ENCODE measurements around the gene TMEM150C.

DNA sequence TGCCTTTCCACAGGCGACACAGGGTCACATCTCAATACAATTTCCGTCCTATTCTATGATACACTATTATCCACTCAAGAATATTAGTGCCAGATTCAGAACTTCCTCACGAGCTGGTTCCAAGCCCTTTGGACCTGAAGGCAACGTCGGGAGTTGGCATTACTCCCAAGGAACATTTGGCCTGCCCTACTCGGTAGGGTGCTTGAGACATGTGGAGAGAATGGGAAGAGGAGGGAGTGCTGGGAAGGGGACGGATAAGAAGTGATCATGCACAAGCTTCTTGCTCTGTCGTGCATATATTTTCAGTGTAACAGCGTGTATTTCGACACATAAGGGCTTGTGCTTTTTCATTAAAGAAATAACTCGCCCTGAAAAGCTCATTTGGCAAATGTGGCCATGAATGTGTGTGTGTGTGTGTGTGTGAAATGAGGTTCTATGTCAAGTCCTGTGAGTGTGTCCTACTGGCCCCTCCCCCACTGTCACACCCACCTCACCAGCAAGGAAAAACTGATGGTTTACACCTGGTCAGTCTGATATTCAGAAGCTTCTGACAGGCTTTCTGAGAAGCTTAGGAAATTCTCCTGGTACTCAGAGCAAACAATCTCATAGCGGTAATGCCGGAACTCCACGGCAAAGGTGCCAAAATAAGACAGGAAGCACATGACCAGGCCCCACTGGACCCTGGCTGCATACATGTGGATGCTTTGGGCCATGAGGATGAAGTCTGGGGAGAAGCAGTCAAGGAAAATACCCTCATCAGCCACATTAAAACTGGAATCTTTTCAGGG, 76.6 kb downstream of the TMEM150C start:
- TF ChIP-seq, protein P1, sequence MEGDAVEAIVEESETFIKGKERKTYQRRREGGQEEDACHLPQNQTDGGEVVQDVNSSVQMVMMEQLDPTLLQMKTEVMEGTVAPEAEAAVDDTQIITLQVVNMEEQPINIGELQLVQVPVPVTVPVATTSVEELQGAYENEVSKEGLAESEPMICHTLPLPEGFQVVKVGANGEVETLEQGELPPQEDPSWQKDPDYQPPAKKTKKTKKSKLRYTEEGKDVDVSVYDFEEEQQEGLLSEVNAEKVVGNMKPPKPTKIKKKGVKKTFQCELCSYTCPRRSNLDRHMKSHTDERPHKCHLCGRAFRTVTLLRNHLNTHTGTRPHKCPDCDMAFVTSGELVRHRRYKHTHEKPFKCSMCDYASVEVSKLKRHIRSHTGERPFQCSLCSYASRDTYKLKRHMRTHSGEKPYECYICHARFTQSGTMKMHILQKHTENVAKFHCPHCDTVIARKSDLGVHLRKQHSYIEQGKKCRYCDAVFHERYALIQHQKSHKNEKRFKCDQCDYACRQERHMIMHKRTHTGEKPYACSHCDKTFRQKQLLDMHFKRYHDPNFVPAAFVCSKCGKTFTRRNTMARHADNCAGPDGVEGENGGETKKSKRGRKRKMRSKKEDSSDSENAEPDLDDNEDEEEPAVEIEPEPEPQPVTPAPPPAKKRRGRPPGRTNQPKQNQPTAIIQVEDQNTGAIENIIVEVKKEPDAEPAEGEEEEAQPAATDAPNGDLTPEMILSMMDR (IDR thresholded peaks at IDR 0.05) = no peak
- no peak for TF ChIP-seq POLR2A (IDR thresholded peaks at IDR 0.05)
- no peak for TF ChIP-seq POLR2AphosphoS5 (IDR thresholded peaks at IDR 0.05)
- no peak for TF ChIP-seq EP300 (IDR thresholded peaks at IDR 0.05)
